ENCODE measurements around the gene SPTBN1. TPM values are rescaled to one million over a fixed set of nuclear protein-coding genes. Genes with fewer than 3 reads are reported as not detected.
"Not testable (repeated sequence)": the region's sequence is repeated elsewhere in the genome, so short reads cannot be mapped to it uniquely, and the experiment has no call there.

SPTBN1 gene
- total RNA-seq, 4 donors from 2014 or later: 132 to 239 (median 195) TPM

DNA sequence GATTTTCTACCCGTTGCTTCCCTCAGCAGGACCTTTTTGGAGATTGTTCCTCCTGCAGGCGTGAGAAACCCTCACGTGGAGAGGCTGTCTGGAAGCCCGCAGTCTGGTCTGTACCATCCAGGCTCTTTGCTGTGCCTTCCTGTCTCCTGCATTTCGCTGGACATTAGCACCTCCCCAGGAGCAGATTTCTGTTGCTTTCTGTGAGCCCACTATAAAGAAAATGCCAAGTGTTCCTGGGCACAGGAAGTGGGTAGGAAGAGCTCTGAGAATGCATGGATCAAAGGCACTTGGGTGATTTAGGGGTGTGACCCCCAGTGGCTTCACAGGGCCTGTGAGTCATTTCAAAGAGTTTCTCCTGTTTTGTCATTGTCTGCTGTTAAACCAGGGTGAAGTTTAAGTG lies 27.3 kb downstream of the SPTBN1 start:
- no peak overlapping the region for H3K4me3 ChIP-seq (ENCODE audit: low read depth, poor library complexity, severe bottlenecking)
- no peak for DNase-seq (ENCODE audit: low spot score in 2 of 2)
- no peak for TF ChIP-seq CTCF (IDR thresholded peaks at IDR 0.05)
- TF ChIP-seq POLR2A (IDR thresholded peaks at IDR 0.05): no peak
- intact Hi-C loops (cut with DNase I; ENCODE audit: low total_unique reads): no loop called here
- WGBS, 2 donors: 48 to 52% methylated on average over 5 of the region's 5 CpGs

GRCh38 chr2:54485756-54486155 lies 29.6 kb downstream of the SPTBN1 start:
- intact Hi-C loops (cut with DNase I; ENCODE audit: low total_unique reads); H3K4me3 ChIP-seq (ENCODE audit: low read depth, poor library complexity, severe bottlenecking); DNase-seq (ENCODE audit: low spot score in 2 of 2): not testable (repeated sequence)
- WGBS, 2 donors: 97 to 100% methylated on average over 15 to 22 of the region's 35 CpGs

- no peak overlapping the region for H3K4me3 ChIP-seq (ENCODE audit: low read depth, poor library complexity, severe bottlenecking)
- intact Hi-C loops (cut with DNase I; ENCODE audit: low total_unique reads): no loop called here
- DNase-seq (ENCODE audit: low spot score in 2 of 2): no peak
- TF ChIP-seq POLR2A (IDR thresholded peaks at IDR 0.05): no peak
- TF ChIP-seq CTCF (IDR thresholded peaks at IDR 0.05): no peak
- 70 to 72% methylated on average over 4 of the region's 4 CpGs for WGBS, 2 donors
These were observed 30.6 kb downstream of the SPTBN1 start for GRCh38 chr2:54486766-54487165.

DNA sequence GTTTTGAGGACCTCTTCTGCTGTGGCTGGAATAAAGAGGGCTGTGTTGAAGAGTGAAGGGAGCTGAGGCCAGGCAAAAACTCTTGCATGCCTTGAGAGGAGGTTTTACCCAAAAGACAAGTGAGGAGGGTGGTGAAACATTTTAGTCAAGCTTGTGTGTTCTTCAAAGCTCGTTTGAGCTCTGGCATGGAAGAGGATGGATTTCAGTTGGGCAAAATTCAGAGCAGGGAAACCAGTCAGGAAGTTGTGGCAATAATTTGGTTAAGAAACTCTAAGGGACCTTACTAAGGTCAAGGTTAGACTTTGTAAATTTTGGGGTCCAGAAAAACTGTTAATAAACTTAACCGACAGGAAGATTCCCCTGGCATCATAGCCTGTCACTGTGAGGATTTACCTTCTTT lies 34.7 kb downstream of the SPTBN1 start:
- H3K4me3 ChIP-seq (ENCODE audit: low read depth, poor library complexity, severe bottlenecking): no peak overlapping the region
- WGBS, 2 donors: 79 to 80% methylated on average over 2 of the region's 2 CpGs
- no peak for TF ChIP-seq POLR2A (IDR thresholded peaks at IDR 0.05)
- no peak for TF ChIP-seq CTCF (IDR thresholded peaks at IDR 0.05)
- no peak for DNase-seq (ENCODE audit: low spot score in 2 of 2)
- intact Hi-C loops (cut with DNase I; ENCODE audit: low total_unique reads): no loop called here

DNA sequence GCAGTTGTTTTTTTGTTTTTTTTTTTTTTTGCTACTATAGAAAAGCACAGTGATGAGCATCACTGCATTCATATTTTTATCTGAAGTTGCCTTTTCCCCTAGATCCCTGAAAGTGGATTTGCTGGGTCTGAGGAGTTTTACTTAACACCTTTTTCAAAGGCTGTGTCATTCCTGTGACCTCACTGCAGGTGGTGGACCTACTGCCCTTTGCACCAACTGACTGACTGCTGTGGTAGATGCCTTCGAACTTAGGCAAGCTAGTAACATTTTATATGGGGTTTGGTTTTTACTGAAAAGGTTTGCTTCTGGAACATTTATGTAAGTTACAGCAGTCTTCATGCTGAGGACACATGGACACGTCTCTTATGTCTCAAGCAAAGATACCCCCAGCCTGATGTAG lies 36.2 kb downstream of the SPTBN1 start:
- TF ChIP-seq CTCF (IDR thresholded peaks at IDR 0.05) (no peak), POLR2A (IDR thresholded peaks at IDR 0.05) (no peak)
- no peak overlapping the region for H3K4me3 ChIP-seq (ENCODE audit: low read depth, poor library complexity, severe bottlenecking)
- no peak for DNase-seq (ENCODE audit: low spot score in 2 of 2)
- WGBS, 2 donors: 81 to 92% methylated on average over 2 of the region's 2 CpGs
- intact Hi-C loops (cut with DNase I; ENCODE audit: low total_unique reads): no loop called here

GRCh38 chr2:54494087-54494486 lies 38.0 kb downstream of the SPTBN1 start:
- 72 to 75% methylated on average over 3 of the region's 3 CpGs for WGBS, 2 donors
- no peak for DNase-seq (ENCODE audit: low spot score in 2 of 2)
- H3K4me3 ChIP-seq (ENCODE audit: low read depth, poor library complexity, severe bottlenecking): no peak overlapping the region
- TF ChIP-seq POLR2A (IDR thresholded peaks at IDR 0.05) (no peak), CTCF (IDR thresholded peaks at IDR 0.05) (no peak)
- intact Hi-C loops (cut with DNase I; ENCODE audit: low total_unique reads): no loop called here
